Fibroblast of gingiva (primary cell): ENCODE results near the gene PCAT7.
"Not testable (repeated sequence)": the region's sequence is repeated elsewhere in the genome, so short reads cannot be mapped to it uniquely, and the experiment has no call there.

Source experiments
- DNase-seq: peaks from one replicate; pipeline ENCODE4 v3.0.0-alpha.2; 2011; ENCODE audit warnings: low read depth

PCAT7 gene

DNA sequence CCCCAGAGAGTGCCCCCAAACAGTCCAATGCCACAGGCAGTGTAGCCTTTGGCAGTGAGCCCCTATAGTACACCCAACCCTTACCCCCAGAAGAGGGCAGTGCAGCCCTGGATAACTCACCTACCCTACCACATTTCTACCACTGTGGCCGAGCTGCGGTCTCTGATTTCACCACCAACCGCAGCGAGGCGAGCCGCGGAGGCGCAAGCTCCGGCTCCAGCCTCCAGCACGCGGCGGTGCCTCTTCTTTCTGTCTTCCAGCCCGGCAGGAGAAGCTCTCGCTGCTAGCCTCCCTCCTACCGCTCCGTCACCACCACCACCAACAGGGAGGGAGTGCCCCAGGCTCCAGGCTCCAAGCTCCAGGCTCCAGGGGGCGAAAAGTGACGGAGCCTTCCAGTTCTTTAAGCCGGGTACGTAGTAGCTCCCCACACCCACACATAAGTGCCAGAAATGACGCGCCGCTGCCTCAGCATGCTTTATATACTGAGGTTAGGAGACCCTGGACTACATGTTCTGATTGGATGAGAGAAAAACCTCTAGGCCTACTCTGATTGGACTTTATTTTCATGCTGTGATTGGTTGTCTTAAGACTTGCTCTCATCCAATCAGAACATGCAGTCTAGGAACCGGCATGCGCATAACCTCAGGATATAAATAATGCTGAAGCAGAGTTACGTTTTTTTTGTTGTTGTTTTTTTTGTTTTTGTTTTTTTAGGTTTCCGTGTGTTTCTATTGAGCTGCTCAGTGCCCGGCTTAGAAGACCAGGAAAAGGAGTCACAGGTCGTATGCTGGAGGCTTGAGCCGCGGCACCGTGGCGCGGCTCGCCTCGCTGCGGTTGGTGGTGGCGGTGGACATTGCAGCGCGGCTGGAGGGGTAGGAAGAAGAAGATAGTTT, at the start of gene PCAT7:
Gene PCAT7 (plus strand): TSS at position 645 of the 893 bp plus-strand sequence.
- DNase-seq: no peak

- not testable (repeated sequence) for DNase-seq
Observed at GRCh38 chr9:94506370-94506769, 48.5 kb upstream of the PCAT7 start.

- DNase-seq: no peak
Observed at GRCh38 chr9:94507531-94508258, 47.2 kb upstream of the PCAT7 start.

DNA sequence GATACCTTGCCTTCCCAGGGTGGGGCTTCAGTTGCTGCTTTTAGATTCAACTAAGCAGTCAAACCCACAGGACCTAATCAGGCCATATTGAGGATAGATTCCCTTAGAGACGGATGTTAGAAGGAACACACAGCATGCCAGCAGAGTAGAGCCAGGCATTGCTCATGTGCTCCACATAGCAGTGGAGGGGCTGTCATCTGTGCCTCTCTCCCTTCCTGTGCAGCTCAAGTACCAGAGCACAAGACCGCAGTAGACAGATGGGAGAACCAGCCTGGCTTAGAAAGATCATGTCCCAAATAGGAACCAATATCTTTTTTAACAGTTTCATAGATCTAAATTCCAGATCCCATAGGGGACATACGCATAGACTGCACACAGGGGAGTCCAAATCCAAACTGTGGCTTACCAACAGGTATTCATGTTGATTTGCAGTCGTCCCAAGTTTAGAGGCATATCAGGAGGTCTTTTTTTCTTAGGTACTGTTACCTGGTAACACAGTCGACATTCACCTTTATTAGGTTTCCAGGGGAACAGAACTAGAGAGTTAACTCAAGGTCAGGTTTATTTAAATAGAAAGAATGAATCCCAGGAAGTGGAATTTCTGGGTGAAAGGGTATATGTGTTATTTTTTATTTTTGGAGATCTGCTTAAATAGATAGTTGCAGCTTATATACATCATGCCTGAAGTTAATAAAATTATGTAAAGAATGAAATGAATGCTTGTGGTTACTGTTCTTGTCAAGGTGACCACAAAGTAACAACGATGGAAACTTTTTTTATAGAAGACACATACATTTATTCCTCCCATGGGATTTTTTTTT, 43.5 kb upstream of the PCAT7 start:
- no peak for DNase-seq

DNA sequence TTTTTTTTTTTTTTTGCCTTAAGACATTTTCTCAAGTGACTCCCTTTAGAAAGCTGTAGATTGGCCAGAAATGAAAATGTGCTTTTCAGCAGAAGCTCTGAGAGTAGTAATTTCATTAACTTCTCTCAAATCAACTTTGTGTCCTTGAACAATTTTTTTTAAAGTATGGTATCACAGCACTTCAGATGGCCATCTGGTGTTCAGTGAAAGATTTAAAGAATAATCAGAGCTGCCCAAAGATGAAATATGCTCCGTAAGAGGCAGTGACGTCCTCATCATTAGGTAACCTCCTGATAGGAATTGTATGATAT, 43.0 kb upstream of the PCAT7 start:
- DNase-seq: no peak

GRCh38 chr9:94514722-94515121, 40.2 kb upstream of the PCAT7 start:
- DNase-seq: no peak

DNA sequence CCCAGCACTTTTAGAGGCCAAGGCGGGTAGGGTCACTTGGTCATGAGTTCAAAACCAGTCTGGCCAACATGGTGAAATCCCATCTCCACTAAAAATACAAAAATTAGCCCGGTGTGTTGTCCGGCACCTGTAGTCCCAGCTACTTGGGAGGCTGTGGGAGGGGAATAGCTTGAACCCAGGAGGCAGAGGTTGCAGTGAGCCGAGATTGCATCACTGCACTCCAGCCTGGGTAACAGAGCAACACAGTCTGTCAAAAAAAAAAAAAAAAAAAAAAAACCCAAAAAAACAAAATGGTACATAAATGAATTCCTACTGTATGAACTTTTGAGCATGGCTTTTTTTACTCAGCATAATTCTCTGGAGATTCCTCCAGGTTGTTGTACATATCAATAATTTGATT, 37.6 kb upstream of the PCAT7 start:
- no peak for DNase-seq

DNA sequence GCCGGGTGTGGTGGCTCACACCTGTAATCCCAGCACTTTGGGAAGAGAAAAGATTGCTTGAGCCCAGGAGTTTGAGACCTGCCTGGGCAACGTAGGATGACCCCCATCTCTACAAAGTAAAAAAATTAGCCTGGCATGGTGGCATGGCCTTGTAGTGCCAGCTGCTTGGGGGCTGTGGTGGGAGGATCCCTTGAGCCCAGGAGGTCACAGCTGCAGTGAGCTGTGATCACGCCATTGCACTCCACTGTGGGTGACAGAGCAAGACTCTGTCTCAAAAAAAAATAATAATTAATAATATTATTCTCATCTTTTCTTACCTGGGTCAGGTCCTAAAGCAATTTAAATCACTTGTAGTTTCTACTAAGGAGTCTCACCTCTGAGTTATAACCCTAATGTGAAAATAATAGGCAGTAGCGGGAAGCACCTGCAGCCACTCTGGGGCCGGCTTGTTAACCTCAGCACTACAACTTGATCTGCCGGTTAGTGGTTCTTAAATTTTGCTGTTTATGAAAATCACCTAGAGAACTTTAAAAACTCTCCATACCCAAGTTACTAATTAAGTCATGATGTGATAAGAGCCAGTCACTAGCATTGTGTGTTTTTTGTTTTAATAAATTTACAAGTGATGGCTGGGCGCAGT, 29.4 kb upstream of the PCAT7 start:
- DNase-seq: no peak

DNA sequence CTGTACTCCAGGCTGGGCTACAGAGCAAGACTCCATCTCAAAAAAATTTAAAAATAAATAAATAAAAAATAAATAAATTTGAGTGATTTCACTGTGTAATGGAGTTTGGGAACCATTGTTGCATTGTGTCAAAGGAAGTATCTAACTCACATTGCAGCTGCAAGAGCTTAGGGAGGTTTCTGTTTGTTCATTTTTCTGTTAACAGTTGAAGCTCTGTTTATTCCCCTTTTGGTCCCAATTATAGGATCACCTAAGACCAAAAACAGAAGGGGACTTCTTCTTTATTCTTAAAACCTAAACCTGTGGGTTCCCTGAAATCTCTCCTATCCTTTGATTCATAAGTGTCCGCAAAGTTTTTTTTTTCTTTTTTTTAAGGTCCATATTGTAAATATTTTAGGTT, 28.6 kb upstream of the PCAT7 start:
- DNase-seq: no peak

DNA sequence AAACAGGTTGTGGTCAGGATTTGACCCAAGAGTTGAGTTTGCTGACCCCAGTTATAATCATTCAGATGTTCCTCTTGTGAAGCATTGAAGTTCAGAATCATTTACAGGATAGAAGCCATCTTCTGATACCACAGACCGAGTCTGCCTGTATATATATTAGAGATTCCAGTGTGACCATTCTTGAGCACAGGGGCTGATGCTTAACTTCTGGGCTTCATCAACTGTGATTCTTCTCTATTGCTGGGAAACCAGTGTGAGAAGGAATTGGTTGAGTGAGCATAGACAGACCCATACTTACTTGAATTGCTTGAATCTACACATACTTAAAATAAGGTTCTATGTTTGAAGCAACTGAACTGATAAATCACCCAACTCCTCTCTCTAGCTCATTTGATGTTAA, 27.9 kb upstream of the PCAT7 start:
- DNase-seq: no peak

DNA sequence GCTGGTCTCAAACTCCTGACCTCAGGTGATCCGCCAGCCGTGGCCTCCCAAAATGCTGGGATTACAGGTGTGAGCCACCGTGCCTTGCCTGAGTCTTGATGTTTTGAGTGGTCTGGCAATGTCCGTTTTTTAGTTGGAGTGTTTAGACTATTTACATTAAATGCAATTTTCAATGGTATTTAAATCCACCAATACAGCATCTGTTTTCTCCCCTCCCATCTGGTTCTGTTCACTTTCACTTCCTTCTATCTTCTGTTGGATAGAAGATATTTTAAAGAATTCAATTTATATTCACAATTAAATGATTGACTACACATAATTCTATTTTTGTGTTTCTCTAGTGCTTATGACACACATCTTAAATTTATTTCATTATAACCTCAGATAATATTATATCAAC, 26.0 kb upstream of the PCAT7 start:
- DNase-seq: no peak

- DNase-seq: no peak
Observed at GRCh38 chr9:94533155-94533554, 21.7 kb upstream of the PCAT7 start.

GRCh38 chr9:94533601-94534000, 21.3 kb upstream of the PCAT7 start:
- no peak for DNase-seq

- DNase-seq: no peak
Observed at GRCh38 chr9:94534901-94535300, 20.0 kb upstream of the PCAT7 start.

DNA sequence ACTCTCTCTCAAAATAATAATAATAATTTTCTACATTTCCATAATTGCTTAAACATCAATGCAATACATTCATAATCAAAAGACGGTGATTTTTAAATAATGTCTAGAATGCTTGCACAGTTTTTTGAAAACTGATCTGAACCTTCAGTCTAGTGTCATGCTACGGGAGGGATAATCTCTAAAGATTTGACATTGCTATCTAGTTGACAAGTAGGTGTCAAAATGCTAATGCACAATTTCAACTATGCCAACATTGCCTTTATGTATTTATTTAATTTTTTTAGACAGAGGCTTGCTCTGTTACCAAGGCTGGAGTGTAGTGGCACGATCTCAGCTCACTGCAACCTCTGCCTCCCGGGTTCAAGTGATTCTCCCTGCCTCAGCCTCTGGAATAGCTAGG, 16.0 kb upstream of the PCAT7 start:
- no peak for DNase-seq

DNA sequence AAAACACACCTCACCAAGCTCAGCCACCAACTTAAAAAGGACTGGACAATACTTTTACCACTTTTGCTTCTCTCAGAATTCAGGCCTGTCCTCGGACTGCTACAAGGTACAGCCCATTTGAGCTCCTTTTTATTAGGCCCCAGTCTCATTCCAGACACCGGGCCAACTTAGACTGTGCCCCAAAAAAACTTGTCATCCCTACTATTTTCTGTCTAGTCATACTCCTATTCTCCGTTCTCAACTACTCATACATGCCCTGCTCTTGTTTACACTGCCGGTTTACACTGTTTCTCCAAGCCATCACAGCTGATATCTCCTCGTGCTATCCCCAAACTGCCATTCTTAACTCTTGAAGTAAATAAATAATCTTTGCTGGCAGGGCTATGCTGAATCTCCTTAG, 10.5 kb upstream of the PCAT7 start:
- not testable (repeated sequence) for DNase-seq

DNA sequence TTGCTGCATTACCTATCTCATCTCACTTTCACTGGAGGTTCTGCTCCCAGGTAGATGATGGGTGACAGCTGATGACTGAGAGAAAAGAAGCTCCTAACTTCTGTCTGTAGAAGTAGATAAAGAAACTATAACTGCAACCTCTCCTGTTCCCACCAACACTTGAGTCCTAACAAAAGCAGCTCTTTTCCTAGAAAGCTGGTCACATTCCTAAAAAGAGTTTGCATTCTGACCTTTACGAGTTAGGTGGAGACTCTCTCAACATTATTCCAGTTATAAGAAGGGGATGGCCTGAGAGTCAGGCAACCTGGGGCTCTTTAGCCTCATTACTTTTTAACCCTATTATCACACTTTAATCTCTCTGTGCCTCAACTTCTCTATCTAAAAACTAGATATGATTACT, 8.9 kb upstream of the PCAT7 start:
- no peak for DNase-seq

- no peak for DNase-seq
Observed at GRCh38 chr9:94553029-94553938, 1.6 kb upstream of the PCAT7 start.

GRCh38 chr9:94554078-94554438, 825 bp upstream of the PCAT7 start:
- DNase-seq: no peak

- DNase-seq: no peak
Observed at GRCh38 chr9:94557376-94557775, 2.5 kb downstream of the PCAT7 start.

DNA sequence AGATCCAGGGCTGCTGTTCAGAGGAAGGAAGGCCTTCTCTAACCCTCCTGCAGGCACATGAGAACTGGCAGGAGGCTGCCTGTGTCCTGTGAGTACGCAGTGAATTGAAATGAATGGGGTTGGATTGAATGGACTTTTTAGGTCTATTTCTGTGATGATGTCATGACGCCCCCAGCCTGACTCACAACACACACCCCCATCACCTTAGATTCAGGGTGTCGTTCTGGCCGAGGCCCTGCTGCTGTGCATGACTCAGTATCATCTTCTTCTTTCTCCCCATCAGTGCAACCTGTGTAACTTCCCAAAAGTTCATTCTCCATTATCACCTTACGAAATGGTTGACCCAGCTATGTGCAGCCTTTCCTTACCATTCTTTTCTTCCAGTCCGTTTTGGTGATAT, 5.4 kb downstream of the PCAT7 start:
- DNase-seq: no peak
